Measurements from ENCODE around the gene SLC35D1.

The SLC35D1 gene

GRCh38 chr1:66996018-66996682, 57.8 kb downstream of the SLC35D1 start:
- TF ChIP-seq CTCF (conservative IDR thresholded peaks at IDR 0.05; ENCODE audit: low read length): peak; percentile 95
- no peak overlapping the region for H3K4me3 ChIP-seq (ENCODE audit: low read length)

DNA sequence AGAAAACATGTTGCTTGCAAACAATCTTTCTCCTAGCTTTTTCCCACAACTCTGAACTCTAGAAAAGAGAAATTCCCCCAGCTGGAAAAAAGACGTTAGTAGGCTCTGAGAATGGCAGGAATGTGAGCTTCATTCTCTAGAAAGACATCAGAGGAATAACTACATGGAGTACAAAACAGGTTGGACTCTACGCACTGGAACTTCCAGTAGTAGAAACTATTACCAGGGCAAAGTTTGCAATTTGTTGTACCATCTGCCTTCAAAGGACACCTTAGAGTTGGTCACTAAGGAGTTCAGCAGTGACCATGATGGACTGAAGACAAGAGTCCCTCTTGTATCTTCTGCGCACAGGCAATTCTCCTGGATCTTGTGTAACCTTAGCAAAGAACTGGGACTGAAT, 60.9 kb downstream of the SLC35D1 start:
- H3K4me3 ChIP-seq (ENCODE audit: low read length): no peak overlapping the region
- TF ChIP-seq CTCF (conservative IDR thresholded peaks at IDR 0.05; ENCODE audit: low read length): no peak
- no peak for DNase-seq (ENCODE audit: low read depth)

More at GRCh38 chr1:66996018-66996682, 57.8 kb downstream of the SLC35D1 start:
- DNase-seq (ENCODE audit: low read depth): peak; percentile 72

GRCh38 chr1:66985835-66986234, 68.1 kb downstream of the SLC35D1 start:
- no peak overlapping the region for H3K4me3 ChIP-seq (ENCODE audit: low read length)
- no peak for DNase-seq (ENCODE audit: low read depth)
- TF ChIP-seq CTCF (conservative IDR thresholded peaks at IDR 0.05; ENCODE audit: low read length): no peak

- no peak for DNase-seq (ENCODE audit: low read depth)
- TF ChIP-seq CTCF (conservative IDR thresholded peaks at IDR 0.05; ENCODE audit: low read length): no peak
- no peak overlapping the region for H3K4me3 ChIP-seq (ENCODE audit: low read length)
These were observed 69.5 kb downstream of the SLC35D1 start for GRCh38 chr1:66984491-66984890.

- DNase-seq (ENCODE audit: low read depth): no peak
- no peak overlapping the region for H3K4me3 ChIP-seq (ENCODE audit: low read length)
- no peak for TF ChIP-seq CTCF (conservative IDR thresholded peaks at IDR 0.05; ENCODE audit: low read length)
These were observed 71.2 kb downstream of the SLC35D1 start for GRCh38 chr1:66982561-66983260.

DNA sequence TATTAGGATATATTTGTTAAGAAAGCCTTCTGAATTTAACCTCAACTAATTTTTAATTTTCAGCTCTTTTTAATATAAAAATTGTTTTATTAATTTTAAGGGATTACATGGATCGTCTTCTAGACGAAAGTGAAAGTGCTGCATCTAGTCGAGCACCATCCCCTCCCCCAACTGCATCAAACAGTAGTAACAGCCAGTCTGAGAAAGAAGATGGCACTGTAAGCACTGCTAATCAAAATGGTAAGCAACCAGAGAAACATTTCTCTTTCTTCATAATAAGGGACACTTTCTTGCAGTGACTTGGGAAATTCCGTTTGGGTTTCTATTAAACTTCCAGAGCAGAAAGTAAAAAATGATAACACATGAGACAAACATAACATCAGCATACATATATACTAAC, 72.3 kb downstream of the SLC35D1 start:
- peak; percentile 23 for DNase-seq (ENCODE audit: low read depth)
- peak overlapping the region; percentile 40 for H3K4me3 ChIP-seq (ENCODE audit: low read length)
- TF ChIP-seq CTCF (conservative IDR thresholded peaks at IDR 0.05; ENCODE audit: low read length): no peak
